Endodermal cell (in vitro differentiated cells): ENCODE measurements around the gene CASP10. TPM values are rescaled to one million over a fixed set of nuclear protein-coding genes. Genes with fewer than 3 reads are reported as not detected.

Experiments used
- DNase-seq: peaks from one replicate; pipeline ENCODE4 v3.0.0-alpha.2; 2017
- H3K27ac ChIP-seq: 2 replicates; pipeline ENCODE4 v1.5.1; 2013; ENCODE audit warnings: mild to moderate bottlenecking, low read depth, low read length, moderate library complexity
- H3K27me3 ChIP-seq: 2 replicates; pipeline ENCODE4 v1.6.1; 2013; ENCODE audit warnings: mild to moderate bottlenecking, low read length, moderate library complexity; ENCODE audit not compliant: insufficient read depth, control insufficient read depth, poor library complexity, severe bottlenecking
- H3K36me3 ChIP-seq: 2 replicates; pipeline ENCODE4 v1.7.0; 2013; ENCODE audit warnings: mild to moderate bottlenecking, low read length, moderate library complexity; ENCODE audit not compliant: control insufficient read depth, insufficient read depth
- H3K4me1 ChIP-seq: one replicate; pipeline ENCODE4 v1.7.0; 2013; ENCODE audit warnings: low read length; ENCODE audit not compliant: control insufficient read depth, insufficient read depth
- H3K4me3 ChIP-seq: 2 replicates; pipeline ENCODE4 v1.5.1; 2013; ENCODE audit warnings: mild to moderate bottlenecking, low read length, moderate library complexity
- H3K9ac ChIP-seq: 2 replicates; pipeline ENCODE4 v1.6.1; 2013; ENCODE audit warnings: mild to moderate bottlenecking, low read length, moderate library complexity; ENCODE audit not compliant: poor library complexity, severe bottlenecking; ENCODE audit errors: extremely low read depth
- H3K9me3 ChIP-seq: 2 replicates; pipeline ENCODE4 v1.6.1; 2013; ENCODE audit warnings: mild to moderate bottlenecking, low read length, moderate library complexity; ENCODE audit not compliant: control insufficient read depth
- H3K27ac Mint-ChIP-seq: 2 replicates; pipeline ENCODE4 v1.8.0; 2020; ENCODE audit warnings: mixed read lengths
- H3K27me3 Mint-ChIP-seq: 2 replicates; pipeline ENCODE4 v1.8.0; 2021; ENCODE audit warnings: mild to moderate bottlenecking, mixed read lengths; ENCODE audit not compliant: insufficient read depth
- H3K36me3 Mint-ChIP-seq: 2 replicates; pipeline ENCODE4 v1.8.0; 2020; ENCODE audit warnings: low read depth, mixed read lengths
- H3K4me1 Mint-ChIP-seq: 2 replicates; pipeline ENCODE4 v1.8.0; 2020; ENCODE audit warnings: mixed read lengths
- H3K4me3 Mint-ChIP-seq: 2 replicates; pipeline ENCODE4 v1.8.0; 2020; ENCODE audit warnings: mild to moderate bottlenecking, moderate library complexity, mixed read lengths
- H3K9me3 Mint-ChIP-seq: 2 replicates; pipeline ENCODE4 v1.8.0; 2020; ENCODE audit warnings: mild to moderate bottlenecking, mixed read lengths
- WGBS, 2 experiments: methylation state at CpG; one replicate each; pipeline versions ENCODE4 v1.1.5 to v1.1.7; 2013; ENCODE audit warnings: missing lambda C conversion rate in 2 of 2, mixed read lengths in 1 of 2; ENCODE audit not compliant: insufficient coverage in 1 of 2, insufficient read length in 1 of 2; 5-methylcytosine and 5-hydroxymethylcytosine counted together
- total RNA-seq, 2 donors: library from RNA; stranded (reverse); fragmentation: NEBNext Ultra II Directional in 1 of 2; extraction: Animal tissue kit (Norgen Biotek cat#: 25700) in 1 of 2; gene quantifications; 2 replicates in 1 of 2; 3 replicates in 1 of 2; pipeline ENCODE4 v1.2.1, GENCODE V29; 2021
- TF ChIP-seq, protein P1 (sequence below): fragments of 200-600 bp; sonication (generic); conservative IDR thresholded peaks from 2 replicates; pipeline ENCODE4 v1.5.0; 2021; ENCODE audit warnings: antibody characterized with exemption, mild to moderate bottlenecking

The CASP10 gene
- total RNA-seq, 2 donors from 2014 or later = 6.0 to 24.5 TPM

DNA sequence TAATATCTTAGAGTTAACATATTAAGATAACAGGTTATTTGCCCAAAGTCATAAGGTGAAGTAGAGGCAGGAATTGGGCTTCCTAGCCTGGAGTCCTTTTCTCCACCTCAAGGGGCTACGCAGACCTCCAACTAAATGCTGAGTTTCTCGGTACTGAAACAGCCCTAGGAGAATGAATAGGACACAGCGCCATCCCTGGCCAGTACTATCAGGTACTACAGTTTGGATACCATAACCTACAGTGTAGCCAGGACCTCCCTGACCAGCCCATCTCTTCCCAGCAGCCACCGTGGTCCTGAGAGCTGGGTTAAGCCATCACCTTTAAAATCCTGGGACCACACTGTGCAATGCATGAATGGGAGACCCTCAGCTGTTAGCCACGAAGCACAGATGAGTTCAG, 93.0 kb downstream of the CASP10 start:
- Histone ChIP-seq H3K9me3 (no peaks in the 10 kb centered on the region), H3K4me1 (no peaks in the 10 kb centered on the region), H3K27me3 (no peaks in the 10 kb centered on the region), H3K4me3 (no peak overlapping the region), H3K27ac (no peak overlapping the region), H3K36me3 (no peaks in the 10 kb centered on the region), H3K9ac (no peak overlapping the region)
- 85 to 92% methylated on average over 4 to 5 of the region's 5 CpGs for WGBS, 2 experiments
- peak; percentile 82 for DNase-seq
- Mint-ChIP-seq H3K9me3 (no peaks in the 10 kb centered on the region), H3K36me3 (peaks cover 3% of the 10 kb centered on the region), H3K27ac (no peak overlapping the region), H3K27me3 (no peaks in the 10 kb centered on the region), H3K4me1 (no peaks in the 10 kb centered on the region), H3K4me3 (no peak overlapping the region)
- TF ChIP-seq, protein P1, sequence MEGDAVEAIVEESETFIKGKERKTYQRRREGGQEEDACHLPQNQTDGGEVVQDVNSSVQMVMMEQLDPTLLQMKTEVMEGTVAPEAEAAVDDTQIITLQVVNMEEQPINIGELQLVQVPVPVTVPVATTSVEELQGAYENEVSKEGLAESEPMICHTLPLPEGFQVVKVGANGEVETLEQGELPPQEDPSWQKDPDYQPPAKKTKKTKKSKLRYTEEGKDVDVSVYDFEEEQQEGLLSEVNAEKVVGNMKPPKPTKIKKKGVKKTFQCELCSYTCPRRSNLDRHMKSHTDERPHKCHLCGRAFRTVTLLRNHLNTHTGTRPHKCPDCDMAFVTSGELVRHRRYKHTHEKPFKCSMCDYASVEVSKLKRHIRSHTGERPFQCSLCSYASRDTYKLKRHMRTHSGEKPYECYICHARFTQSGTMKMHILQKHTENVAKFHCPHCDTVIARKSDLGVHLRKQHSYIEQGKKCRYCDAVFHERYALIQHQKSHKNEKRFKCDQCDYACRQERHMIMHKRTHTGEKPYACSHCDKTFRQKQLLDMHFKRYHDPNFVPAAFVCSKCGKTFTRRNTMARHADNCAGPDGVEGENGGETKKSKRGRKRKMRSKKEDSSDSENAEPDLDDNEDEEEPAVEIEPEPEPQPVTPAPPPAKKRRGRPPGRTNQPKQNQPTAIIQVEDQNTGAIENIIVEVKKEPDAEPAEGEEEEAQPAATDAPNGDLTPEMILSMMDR = peak; percentile 77

DNA sequence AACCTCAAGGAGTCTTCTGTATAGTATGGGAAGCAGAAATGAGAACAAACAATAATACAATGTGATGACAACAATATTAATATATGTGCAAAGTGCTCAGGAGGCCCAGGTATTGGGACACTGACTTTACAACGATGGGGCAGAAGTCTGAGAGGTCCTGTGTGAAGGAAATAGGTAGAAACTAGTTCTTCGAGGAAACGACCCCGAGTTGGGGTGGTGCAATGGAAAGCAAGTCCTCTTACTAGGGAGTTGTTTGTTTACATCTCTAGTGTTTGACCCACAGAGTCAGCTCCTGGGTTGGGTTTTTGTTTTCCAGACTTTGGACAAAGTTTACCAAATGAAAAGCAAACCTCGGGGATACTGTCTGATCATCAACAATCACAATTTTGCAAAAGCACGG, 93.6 kb downstream of the CASP10 start:
- Histone ChIP-seq H3K27ac (no peak overlapping the region), H3K9me3 (no peaks in the 10 kb centered on the region), H3K9ac (no peak overlapping the region), H3K27me3 (no peaks in the 10 kb centered on the region), H3K4me3 (no peak overlapping the region), H3K36me3 (no peaks in the 10 kb centered on the region), H3K4me1 (no peaks in the 10 kb centered on the region)
- 91 to 97% methylated on average over 6 of the region's 6 CpGs for WGBS, 2 experiments
- Mint-ChIP-seq H3K4me1 (no peaks in the 10 kb centered on the region), H3K27me3 (no peaks in the 10 kb centered on the region), H3K9me3 (no peaks in the 10 kb centered on the region), H3K27ac (no peak overlapping the region), H3K4me3 (no peak overlapping the region), H3K36me3 (peaks cover 3% of the 10 kb centered on the region)
- TF ChIP-seq, protein P1 = no peak
- DNase-seq = no peak

Other genes with a start within 250 kb of the CASP10 start
- gene ORC2, start 219.5 kb upstream of the CASP10 start, total RNA-seq = 100 to 1,000 TPM in 1 of 2 donors, 10 to 100 TPM in 1; 68.9 to 129 TPM
- 10 to 100 TPM; 18.8 to 47.6 TPM for gene HYCC2, start 111.5 kb upstream of the CASP10 start, total RNA-seq
- 100 to 1,000 TPM in 1 of 2 donors, 10 to 100 TPM in 1; 82.3 to 163 TPM for gene NDUFB3, start 111.1 kb upstream of the CASP10 start, total RNA-seq
- gene CFLAR, start 67.0 kb upstream of the CASP10 start, total RNA-seq = 100 to 1,000 TPM; 168 to 197 TPM
- 1 to 10 TPM; 5.4 to 9.0 TPM for gene CASP8, start 77.4 kb downstream of the CASP10 start, total RNA-seq
- under 1 TPM; 0.79 to 0.91 TPM for gene FLACC1, start 174.2 kb downstream of the CASP10 start, total RNA-seq